ENCODE measurements around the gene DMXL2. TPM values are rescaled to one million over a fixed set of nuclear protein-coding genes. Genes with fewer than 3 reads are reported as not detected.

The DMXL2 gene
- total and polyA plus RNA-seq, 9 of the 15 experiments (the other 6 are each of a cell fraction or from before 2014, with no cell fraction given), result 9.3 to 57.7 (median 30.7) TPM

GRCh38 chr15:51647128-51647562 is 24.6 kb upstream of the DMXL2 start (continued):
- TF ChIP-seq ESRRA (IDR thresholded peaks at IDR 0.05; ENCODE audit: borderline replicate concordance, low read depth) (peak; percentile 73; the same call in 1 of the 2 replicates), TFE3 (CRISPR knock-in tag; IDR thresholded peaks at IDR 0.05) (no peak), TBL1XR1 (IDR thresholded peaks at IDR 0.05; ENCODE audit: low read length in 2 of 2) (peak; percentile 87 to 91; a peak in 3 of 4 replicates), ZNF75A (CRISPR knock-in tag; IDR thresholded peaks at IDR 0.05) (no peak), BMI1 (IDR thresholded peaks at IDR 0.05; ENCODE audit: low read length) (no peak), RCOR1 (IDR thresholded peaks at IDR 0.05; ENCODE audit: borderline replicate concordance in 1 of 2, low read depth in 2 of 2, low read length in 2 of 2) (peak; percentile 93 to 99), ATF2 (CRISPR knock-in tag; IDR thresholded peaks at IDR 0.05) (no peak), ZBTB34 (CRISPR knock-in tag; IDR thresholded peaks at IDR 0.05) (0 out of 2 replicates have a peak, but pooled peaks have one; percentile 28), BDP1 (IDR thresholded peaks at IDR 0.05; ENCODE audit: insufficient read depth, insufficient read length) (no peak), MEIS2 (IDR thresholded peaks at IDR 0.05; ENCODE audit: partially characterized antibody) (peak; percentile 53), TFAP4 (CRISPR knock-in tag; IDR thresholded peaks at IDR 0.05; ENCODE audit: borderline replicate concordance) (0 out of 2 replicates have a peak, but pooled peaks have one; percentile 16), USF1 (CRISPR knock-in tag; IDR thresholded peaks at IDR 0.05) (no peak), ZFP36 (IDR thresholded peaks at IDR 0.05; ENCODE audit: low read depth, low read length, partially characterized antibody) (no peak), SMAD4 (CRISPR knock-in tag; conservative IDR thresholded peaks at IDR 0.05) (peak; percentile 90), NFRKB (IDR thresholded peaks at IDR 0.05; ENCODE audit: low read depth) (no peak), ZNF639 (CRISPR knock-in tag; conservative IDR thresholded peaks at IDR 0.05 in 1 of 2, IDR thresholded peaks at IDR 0.05 in 1 of 2) (peak in 1 of 2 experiments; percentile 92; a peak in 2 of 4 replicates), TCF7L2 (IDR thresholded peaks at IDR 0.05; ENCODE audit: low read depth, low read length) (no peak), RB1 (IDR thresholded peaks at IDR 0.05; ENCODE audit: low read depth) (no peak), PURB (CRISPR knock-in tag; IDR thresholded peaks at IDR 0.05; ENCODE audit: low read depth) (no peak)
